Hepatocyte (in vitro differentiated cells): Measurements from ENCODE around the gene CERK.

Experiments used
- CTCF ChIP-seq: fragments of 200-600 bp; sonication (generic); IDR thresholded peaks from 2 replicates; pipeline ENCODE4 v1.5.1; 2016; ENCODE audit warnings: antibody characterized with exemption, mild to moderate bottlenecking; ENCODE audit not compliant: poor library complexity
- EZH2 ChIP-seq: fragments of 200-600 bp; sonication (generic); IDR thresholded peaks from 2 replicates; pipeline ENCODE4 v1.6.1; 2016; ENCODE audit warnings: antibody characterized with exemption, mild to moderate bottlenecking, borderline replicate concordance
- EZH2phosphoT487 ChIP-seq: fragments of 200-600 bp; sonication (generic); IDR thresholded peaks from one replicate; pipeline ENCODE4 v1.6.1; 2018; ENCODE audit warnings: antibody characterized with exemption, mild to moderate bottlenecking, low read depth, moderate library complexity; ENCODE audit not compliant: unreplicated experiment, severe bottlenecking

- TF ChIP-seq EZH2phosphoT487 (no peak), CTCF (no peak), EZH2 (no peak)
Measured at GRCh38 chr22:46767249-46767985, 29.4 kb upstream of the CERK start.
